ENCODE data around the gene FEZ2.

The FEZ2 gene

GRCh38 chr2:36582538-36582937 lies 15.4 kb downstream of the FEZ2 start:
- Histone ChIP-seq H3K9ac (ENCODE audit: low read length) (no peak overlapping the region), H3K79me2 (ENCODE audit: insufficient read depth, low read length) (no peaks in the 10 kb centered on the region), H3K27me3 (ENCODE audit: low read length) (no peaks in the 10 kb centered on the region), H4K20me1 (ENCODE audit: low read depth, low read length) (no peaks in the 10 kb centered on the region; the same call in 1 of the 2 replicates), H3K9me2 (replicated peaks; ENCODE audit: insufficient read depth, low read length) (no peaks in the 10 kb centered on the region), H3K9me3 (ENCODE audit: insufficient read depth, low read length) (no peaks in the 10 kb centered on the region), H3K27ac (ENCODE audit: low read depth, low read length) (no peak overlapping the region), H2AFZ (ENCODE audit: low read depth, low read length, severe bottlenecking) (no peak overlapping the region), H3F3A (ENCODE audit: insufficient read depth) (no peaks in the 10 kb centered on the region), H3K4me2 (ENCODE audit: low read depth, low read length, poor library complexity, severe bottlenecking) (no peak overlapping the region), H3K4me3 (ENCODE audit: insufficient read depth, low read length, poor library complexity, severe bottlenecking) (no peak overlapping the region), H3K36me3 (ENCODE audit: low read length) (peaks cover 8% of the 10 kb centered on the region; the same call in 1 of the 2 replicates)
- no peak for TF ChIP-seq EZH2phosphoT487 (conservative IDR thresholded peaks at IDR 0.05; ENCODE audit: low read length)
- TF ChIP-seq, protein P1, sequence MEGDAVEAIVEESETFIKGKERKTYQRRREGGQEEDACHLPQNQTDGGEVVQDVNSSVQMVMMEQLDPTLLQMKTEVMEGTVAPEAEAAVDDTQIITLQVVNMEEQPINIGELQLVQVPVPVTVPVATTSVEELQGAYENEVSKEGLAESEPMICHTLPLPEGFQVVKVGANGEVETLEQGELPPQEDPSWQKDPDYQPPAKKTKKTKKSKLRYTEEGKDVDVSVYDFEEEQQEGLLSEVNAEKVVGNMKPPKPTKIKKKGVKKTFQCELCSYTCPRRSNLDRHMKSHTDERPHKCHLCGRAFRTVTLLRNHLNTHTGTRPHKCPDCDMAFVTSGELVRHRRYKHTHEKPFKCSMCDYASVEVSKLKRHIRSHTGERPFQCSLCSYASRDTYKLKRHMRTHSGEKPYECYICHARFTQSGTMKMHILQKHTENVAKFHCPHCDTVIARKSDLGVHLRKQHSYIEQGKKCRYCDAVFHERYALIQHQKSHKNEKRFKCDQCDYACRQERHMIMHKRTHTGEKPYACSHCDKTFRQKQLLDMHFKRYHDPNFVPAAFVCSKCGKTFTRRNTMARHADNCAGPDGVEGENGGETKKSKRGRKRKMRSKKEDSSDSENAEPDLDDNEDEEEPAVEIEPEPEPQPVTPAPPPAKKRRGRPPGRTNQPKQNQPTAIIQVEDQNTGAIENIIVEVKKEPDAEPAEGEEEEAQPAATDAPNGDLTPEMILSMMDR (IDR thresholded peaks at IDR 0.05; ENCODE audit: insufficient read depth, low read length, poor library complexity, severe bottlenecking), result no peak

GRCh38 chr2:36579297-36579664 lies 18.7 kb downstream of the FEZ2 start:
- TF ChIP-seq EZH2phosphoT487 (conservative IDR thresholded peaks at IDR 0.05; ENCODE audit: low read length), result no peak
- TF ChIP-seq, protein P1 (IDR thresholded peaks at IDR 0.05; ENCODE audit: insufficient read depth, low read length, poor library complexity, severe bottlenecking), result no peak

DNA sequence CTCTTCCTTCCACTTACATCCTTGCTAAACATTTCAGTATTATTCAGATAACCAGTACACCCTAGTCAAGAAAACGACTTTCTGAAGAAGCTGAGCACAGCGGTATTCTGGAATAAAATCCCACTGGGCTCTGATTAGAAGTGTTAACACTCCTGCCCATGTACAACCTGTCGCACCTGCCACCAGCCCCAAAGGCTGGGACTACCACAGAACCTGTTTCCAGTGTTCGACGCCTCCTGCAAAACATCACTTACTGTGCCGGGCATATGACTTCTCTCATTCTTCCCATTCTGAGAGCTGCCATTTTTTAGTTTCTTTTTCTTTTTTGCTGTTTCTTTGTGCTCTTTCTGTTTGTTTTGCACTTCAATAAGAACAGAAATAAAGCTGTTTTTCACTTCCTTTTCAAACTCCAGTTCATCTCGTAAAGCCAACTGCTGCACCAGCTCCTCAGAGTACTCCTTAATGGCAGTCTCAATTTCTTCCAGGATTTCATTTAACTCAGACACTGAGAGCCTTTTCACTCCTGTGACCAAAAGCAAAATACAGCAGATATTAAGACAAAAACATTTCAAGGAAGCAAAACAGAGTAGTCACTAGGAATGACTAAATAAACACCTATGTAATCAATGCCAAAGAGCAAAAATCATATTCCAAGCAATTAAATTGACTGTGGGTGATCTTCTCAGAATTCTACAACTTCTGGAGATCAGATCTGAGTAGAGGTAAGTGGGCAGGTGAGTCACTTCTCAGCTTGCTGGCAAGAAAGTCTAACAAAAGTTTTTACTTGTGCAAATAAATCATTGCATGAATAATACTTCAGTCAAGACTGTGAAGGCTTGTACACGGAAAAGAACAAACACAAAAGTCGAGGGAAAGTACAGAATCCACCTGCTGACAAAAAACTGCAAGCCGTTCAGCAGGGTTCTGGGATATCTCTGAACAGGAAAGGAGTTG lies 19.3 kb downstream of the FEZ2 start:
- TF ChIP-seq, protein P1 (IDR thresholded peaks at IDR 0.05; ENCODE audit: insufficient read depth, low read length, poor library complexity, severe bottlenecking), result no peak
- no peak for TF ChIP-seq EZH2phosphoT487 (conservative IDR thresholded peaks at IDR 0.05; ENCODE audit: low read length)
- no peak overlapping the region for H2AFZ ChIP-seq (ENCODE audit: low read depth, low read length, severe bottlenecking)
- no peaks in the 10 kb centered on the region for H3K27me3 ChIP-seq (ENCODE audit: low read length)
- H3K36me3 ChIP-seq (ENCODE audit: low read length), result peaks cover 14% of the 10 kb centered on the region; the same call in 1 of the 2 replicates
- no peak overlapping the region for H3K27ac ChIP-seq (ENCODE audit: low read depth, low read length)
- no peak overlapping the region for H3K9ac ChIP-seq (ENCODE audit: low read length)
- H3K4me3 ChIP-seq (ENCODE audit: insufficient read depth, low read length, poor library complexity, severe bottlenecking), result no peak overlapping the region
- no peaks in the 10 kb centered on the region for H3K9me2 ChIP-seq (replicated peaks; ENCODE audit: insufficient read depth, low read length)
- no peak overlapping the region for H3K4me2 ChIP-seq (ENCODE audit: low read depth, low read length, poor library complexity, severe bottlenecking)
- no peaks in the 10 kb centered on the region for H3K79me2 ChIP-seq (ENCODE audit: insufficient read depth, low read length)
- H4K20me1 ChIP-seq (ENCODE audit: low read depth, low read length), result no peaks in the 10 kb centered on the region
- no peaks in the 10 kb centered on the region for H3F3A ChIP-seq (ENCODE audit: insufficient read depth)
- H3K9me3 ChIP-seq (ENCODE audit: insufficient read depth, low read length), result no peaks in the 10 kb centered on the region

More at GRCh38 chr2:36579297-36579664, 18.7 kb downstream of the FEZ2 start:
- Histone ChIP-seq H3K27ac (ENCODE audit: low read depth, low read length) (no peak overlapping the region), H3K9ac (ENCODE audit: low read length) (no peak overlapping the region), H3K4me3 (ENCODE audit: insufficient read depth, low read length, poor library complexity, severe bottlenecking) (no peak overlapping the region), H3K27me3 (ENCODE audit: low read length) (no peaks in the 10 kb centered on the region), H3K79me2 (ENCODE audit: insufficient read depth, low read length) (no peaks in the 10 kb centered on the region), H3K4me2 (ENCODE audit: low read depth, low read length, poor library complexity, severe bottlenecking) (no peak overlapping the region), H3K9me2 (replicated peaks; ENCODE audit: insufficient read depth, low read length) (no peaks in the 10 kb centered on the region), H3K9me3 (ENCODE audit: insufficient read depth, low read length) (no peaks in the 10 kb centered on the region), H3F3A (ENCODE audit: insufficient read depth) (no peaks in the 10 kb centered on the region), H3K36me3 (ENCODE audit: low read length) (peaks cover 12% of the 10 kb centered on the region; the same call in 1 of the 2 replicates), H2AFZ (ENCODE audit: low read depth, low read length, severe bottlenecking) (no peak overlapping the region), H4K20me1 (ENCODE audit: low read depth, low read length) (no peaks in the 10 kb centered on the region)
